GM20000 (cell line): Measurements from ENCODE around the gene ITPR2.

Experiments used
- DNase-seq: peaks from one replicate; pipeline ENCODE4 v3.0.0; 2012; ENCODE audit warnings: low spot score
- CTCF ChIP-seq: IDR thresholded peaks from 2 replicates; pipeline ENCODE4 v1.5.1; 2012; ENCODE audit warnings: mild to moderate bottlenecking, control low read depth; ENCODE audit errors: extremely low read depth, missing control alignments

Gene ITPR2

DNA sequence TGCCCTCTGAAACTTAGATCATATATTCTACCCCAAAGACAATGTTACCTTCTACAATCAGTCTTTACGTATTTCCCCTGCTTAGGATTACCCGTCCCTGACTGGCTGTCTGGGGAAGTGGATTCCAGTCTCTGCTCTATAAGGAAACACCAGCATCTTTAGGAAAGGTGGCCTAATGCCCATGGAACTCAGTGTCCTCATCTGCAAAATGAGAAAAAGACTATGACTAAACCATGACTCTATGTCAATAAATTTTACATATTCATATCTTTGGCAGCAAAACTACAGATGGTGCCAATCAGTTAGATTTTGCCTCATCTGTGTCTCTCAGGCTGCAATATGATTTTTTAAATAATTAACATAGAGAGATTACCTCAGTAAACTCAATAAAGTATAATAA lies 133.8 kb downstream of the ITPR2 start:
- TF ChIP-seq CTCF, result no peak
- no peak for DNase-seq

GRCh38 chr12:26698186-26698585 lies 134.8 kb downstream of the ITPR2 start:
- no peak for TF ChIP-seq CTCF
- DNase-seq, result no peak

DNA sequence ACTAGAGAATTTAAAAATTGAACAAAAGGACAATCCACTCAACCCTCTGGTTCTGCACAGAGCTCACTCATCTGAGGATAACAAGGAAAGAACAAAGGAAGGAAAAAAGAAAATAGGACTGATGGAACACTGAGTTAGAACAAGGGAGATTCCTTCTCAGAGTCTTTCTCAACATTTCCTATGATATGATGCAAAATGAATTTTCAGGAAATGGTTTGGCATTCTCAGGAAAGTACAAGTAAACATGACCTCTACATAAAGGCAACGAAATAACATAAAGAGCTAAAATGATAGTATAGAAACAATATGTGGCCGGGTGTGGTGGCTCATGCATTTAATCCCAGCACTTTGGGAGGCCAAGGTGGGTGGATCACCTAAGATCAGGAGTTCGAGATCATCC lies 135.8 kb downstream of the ITPR2 start:
- DNase-seq, result no peak
- TF ChIP-seq CTCF, result no peak

DNA sequence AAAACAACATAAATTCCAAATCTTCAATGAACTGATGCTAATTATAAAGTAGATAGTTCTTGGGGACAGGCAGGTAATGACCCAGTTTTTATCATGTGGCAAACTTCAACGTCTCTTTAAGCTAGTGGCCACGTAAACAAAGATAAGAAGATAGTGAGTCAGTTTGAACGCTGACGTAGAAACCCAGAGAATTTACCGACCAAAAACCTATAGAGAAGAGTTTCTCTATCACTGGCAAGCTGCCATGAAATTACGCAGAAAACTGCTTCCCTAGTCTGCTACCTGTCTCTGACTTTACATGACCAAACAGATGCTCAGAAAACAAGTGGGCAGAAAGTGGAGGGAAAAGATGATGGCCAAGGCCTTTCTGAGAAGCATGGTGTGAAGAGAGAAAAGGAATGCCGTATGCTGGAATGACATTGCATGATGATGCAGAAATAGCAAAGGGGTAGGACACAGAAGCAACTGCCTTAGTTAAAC lies 136.3 kb downstream of the ITPR2 start:
- no peak for DNase-seq
- no peak for TF ChIP-seq CTCF

GRCh38 chr12:26696048-26696612 lies 136.9 kb downstream of the ITPR2 start:
- TF ChIP-seq CTCF, result no peak
- DNase-seq, result no peak

- no peak for DNase-seq
- TF ChIP-seq CTCF, result no peak
Observed at GRCh38 chr12:26694402-26694801, 138.6 kb downstream of the ITPR2 start.

- no peak for TF ChIP-seq CTCF
- DNase-seq, result no peak
Observed at GRCh38 chr12:26692407-26692806, 140.6 kb downstream of the ITPR2 start.
